Loucy (cell line): ENCODE measurements around the gene ZNF394.

Source experiments
- H2AFZ ChIP-seq: fragments of 200-600 bp; sonication (generic); 2 replicates; pipeline ENCODE4 v1.6.0; 2016; ENCODE audit warnings: antibody characterized with exemption, mild to moderate bottlenecking, low read length, moderate library complexity
- H3F3A ChIP-seq: fragments of 200-600 bp; 2 replicates; pipeline ENCODE4 v1.6.0; 2016; ENCODE audit warnings: antibody characterized with exemption, low read depth, mild to moderate bottlenecking
- H3K27me3 ChIP-seq: fragments of 200-600 bp; sonication (generic); 2 replicates; pipeline ENCODE4 v1.6.1; 2014; ENCODE audit warnings: low read length, mild to moderate bottlenecking; ENCODE audit not compliant: insufficient read depth, poor library complexity, severe bottlenecking
- H3K36me3 ChIP-seq: fragments of 200-600 bp; sonication (generic); 2 replicates; pipeline ENCODE4 v1.6.1; 2016; ENCODE audit warnings: low read length; ENCODE audit not compliant: insufficient read depth
- H3K4me1 ChIP-seq: fragments of 200-600 bp; sonication (generic); 2 replicates; pipeline ENCODE4 v1.5.1; 2014; ENCODE audit warnings: low read length, mild to moderate bottlenecking; ENCODE audit not compliant: insufficient read depth, poor library complexity, severe bottlenecking
- H3K4me2 ChIP-seq: fragments of 200-600 bp; sonication (generic); 2 replicates; pipeline ENCODE4 v1.6.0; 2014; ENCODE audit warnings: antibody characterized with exemption, low read length, low read depth, mild to moderate bottlenecking; ENCODE audit not compliant: poor library complexity, severe bottlenecking
- H3K4me3 ChIP-seq: fragments of 200-600 bp; sonication (generic); 2 replicates; pipeline ENCODE4 v1.5.1; 2014; ENCODE audit warnings: low read length, mild to moderate bottlenecking, mixed read lengths; ENCODE audit not compliant: poor library complexity, severe bottlenecking
- H3K79me2 ChIP-seq: fragments of 200-600 bp; sonication (generic); 2 replicates; pipeline ENCODE4 v1.6.1; 2014; ENCODE audit warnings: low read length; ENCODE audit not compliant: insufficient read depth
- H3K9ac ChIP-seq: fragments of 200-600 bp; sonication (generic); 2 replicates; pipeline ENCODE4 v1.6.0; 2014; ENCODE audit warnings: mild to moderate bottlenecking, low read depth, low read length, moderate library complexity; ENCODE audit not compliant: poor library complexity, severe bottlenecking
- H3K9me2 ChIP-seq: fragments of 200-600 bp; sonication (generic); replicated peaks from 2 replicates; pipeline ENCODE4 v1.6.1; 2016; ENCODE audit warnings: low read depth, low read length, mixed read lengths
- H3K9me3 ChIP-seq: fragments of 200-600 bp; sonication (generic); 2 replicates; pipeline ENCODE4 v1.6.1; 2014; ENCODE audit warnings: mild to moderate bottlenecking, antibody characterized with exemption, low read length, low read depth; ENCODE audit not compliant: insufficient read depth
- H4K20me1 ChIP-seq: fragments of 200-600 bp; sonication (generic); 2 replicates; pipeline ENCODE4 v1.6.0; 2014; ENCODE audit warnings: antibody characterized with exemption, low read length, mild to moderate bottlenecking; ENCODE audit not compliant: insufficient read depth, poor library complexity, severe bottlenecking
- CTCF ChIP-seq: fragments of 200-600 bp; sonication (generic); conservative IDR thresholded peaks from 2 replicates; pipeline ENCODE4 v1.5.1; 2014; ENCODE audit warnings: mild to moderate bottlenecking, antibody characterized with exemption, low read length
- EZH2phosphoT487 ChIP-seq: fragments of 200-600 bp; IDR thresholded peaks from 2 replicates; pipeline ENCODE4 v1.6.1; 2018; ENCODE audit warnings: antibody characterized with exemption, mild to moderate bottlenecking, moderate library complexity, borderline replicate concordance

Gene ZNF394

GRCh38 chr7:99461221-99461620 is 38.9 kb downstream of the ZNF394 start:
- H3F3A ChIP-seq, result no peaks in the 10 kb centered on the region
- H3K79me2 ChIP-seq, result peaks cover 85% of the 10 kb centered on the region
- H3K9me2 ChIP-seq, result no peaks in the 10 kb centered on the region
- H3K9ac ChIP-seq, result no peak overlapping the region
- peaks cover 18% of the 10 kb centered on the region for H3K4me1 ChIP-seq
- peaks cover 33% of the 10 kb centered on the region for H3K36me3 ChIP-seq
- peak overlapping the region; percentile 35 for H3K4me2 ChIP-seq
- H2AFZ ChIP-seq, result no peak overlapping the region
- no peaks in the 10 kb centered on the region for H3K27me3 ChIP-seq
- H3K4me3 ChIP-seq, result no peak overlapping the region
- TF ChIP-seq EZH2phosphoT487 (no peak), CTCF (peak; percentile 20; the same call in 1 of the 2 replicates)
- no peaks in the 10 kb centered on the region for H3K9me3 ChIP-seq
- H4K20me1 ChIP-seq, result peaks cover 60% of the 10 kb centered on the region

GRCh38 chr7:99460651-99461050 is 39.4 kb downstream of the ZNF394 start:
- H4K20me1 ChIP-seq, result peaks cover 60% of the 10 kb centered on the region
- H3K4me1 ChIP-seq, result peaks cover 17% of the 10 kb centered on the region
- H3K27me3 ChIP-seq, result no peaks in the 10 kb centered on the region
- H3F3A ChIP-seq, result no peaks in the 10 kb centered on the region
- H3K36me3 ChIP-seq, result peaks cover 38% of the 10 kb centered on the region
- no peak overlapping the region for H3K9ac ChIP-seq
- H2AFZ ChIP-seq, result no peak overlapping the region
- H3K9me2 ChIP-seq, result no peaks in the 10 kb centered on the region
- no peak overlapping the region for H3K4me3 ChIP-seq
- peaks cover 81% of the 10 kb centered on the region for H3K79me2 ChIP-seq
- no peak for TF ChIP-seq CTCF
- no peak for TF ChIP-seq EZH2phosphoT487
- peak overlapping the region; percentile 35 for H3K4me2 ChIP-seq
- H3K9me3 ChIP-seq, result no peaks in the 10 kb centered on the region

GRCh38 chr7:99459087-99459486 is 41.0 kb downstream of the ZNF394 start:
- H3K36me3 ChIP-seq, result peaks cover 53% of the 10 kb centered on the region
- no peak overlapping the region for H2AFZ ChIP-seq
- H3K4me1 ChIP-seq, result peaks cover 12% of the 10 kb centered on the region
- TF ChIP-seq CTCF (peak; percentile 61), EZH2phosphoT487 (no peak)
- no peak overlapping the region for H3K4me3 ChIP-seq
- H3K27me3 ChIP-seq, result no peaks in the 10 kb centered on the region
- no peaks in the 10 kb centered on the region for H3K9me2 ChIP-seq
- H4K20me1 ChIP-seq, result peaks cover 53% of the 10 kb centered on the region
- no peak overlapping the region for H3K9ac ChIP-seq
- H3K4me2 ChIP-seq, result no peak overlapping the region
- H3K9me3 ChIP-seq, result no peaks in the 10 kb centered on the region
- H3F3A ChIP-seq, result no peaks in the 10 kb centered on the region
- peaks cover 66% of the 10 kb centered on the region for H3K79me2 ChIP-seq
